Measurements from ENCODE around the gene LUZP4. TPM values are rescaled to one million over a fixed set of nuclear protein-coding genes. Genes with fewer than 3 reads are reported as not detected.

LUZP4 gene
- total and polyA plus RNA-seq, 8 donors, result not detected

DNA sequence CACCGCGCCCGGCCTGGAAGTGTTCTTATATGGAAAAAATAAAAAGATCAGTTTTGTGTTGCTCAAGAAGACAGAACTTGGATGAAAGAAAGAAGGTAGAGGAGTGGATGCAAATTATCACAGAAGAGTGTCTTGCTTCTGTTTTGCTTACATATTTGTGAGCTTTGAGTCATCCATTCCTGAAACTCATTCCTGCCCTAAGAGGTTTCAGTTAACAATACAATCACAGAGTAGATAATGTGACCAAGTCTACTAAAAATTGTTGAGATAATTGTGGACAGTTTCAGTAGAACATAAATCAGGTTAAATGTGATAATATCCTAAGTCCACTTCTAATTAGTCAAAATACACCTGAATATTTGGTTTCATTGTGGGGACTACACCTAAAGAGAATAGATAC is 29.2 kb upstream of the LUZP4 start:
- Histone ChIP-seq H3K4me3 (no peak overlapping the region), H3K27ac (no peak overlapping the region), H3K36me3 (no peaks in the 10 kb centered on the region), H3K9me3 (no peaks in the 10 kb centered on the region), H3K4me1 (no peaks in the 10 kb centered on the region), H3K27me3 (peaks cover 0 to 25% (median 1%) of the 10 kb centered on the region in 4 donors)
- intact Hi-C loops (cut with DNase I), result no loop called here
- WGBS, 2 donors, result 95 to 98% methylated on average over 3 of the region's 3 CpGs
- no peak for ATAC-seq
- no peak for DNase-seq
- no peak for FAIRE-seq
- TF ChIP-seq, protein P1, sequence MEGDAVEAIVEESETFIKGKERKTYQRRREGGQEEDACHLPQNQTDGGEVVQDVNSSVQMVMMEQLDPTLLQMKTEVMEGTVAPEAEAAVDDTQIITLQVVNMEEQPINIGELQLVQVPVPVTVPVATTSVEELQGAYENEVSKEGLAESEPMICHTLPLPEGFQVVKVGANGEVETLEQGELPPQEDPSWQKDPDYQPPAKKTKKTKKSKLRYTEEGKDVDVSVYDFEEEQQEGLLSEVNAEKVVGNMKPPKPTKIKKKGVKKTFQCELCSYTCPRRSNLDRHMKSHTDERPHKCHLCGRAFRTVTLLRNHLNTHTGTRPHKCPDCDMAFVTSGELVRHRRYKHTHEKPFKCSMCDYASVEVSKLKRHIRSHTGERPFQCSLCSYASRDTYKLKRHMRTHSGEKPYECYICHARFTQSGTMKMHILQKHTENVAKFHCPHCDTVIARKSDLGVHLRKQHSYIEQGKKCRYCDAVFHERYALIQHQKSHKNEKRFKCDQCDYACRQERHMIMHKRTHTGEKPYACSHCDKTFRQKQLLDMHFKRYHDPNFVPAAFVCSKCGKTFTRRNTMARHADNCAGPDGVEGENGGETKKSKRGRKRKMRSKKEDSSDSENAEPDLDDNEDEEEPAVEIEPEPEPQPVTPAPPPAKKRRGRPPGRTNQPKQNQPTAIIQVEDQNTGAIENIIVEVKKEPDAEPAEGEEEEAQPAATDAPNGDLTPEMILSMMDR (IDR thresholded peaks at IDR 0.05), result no peak

DNA sequence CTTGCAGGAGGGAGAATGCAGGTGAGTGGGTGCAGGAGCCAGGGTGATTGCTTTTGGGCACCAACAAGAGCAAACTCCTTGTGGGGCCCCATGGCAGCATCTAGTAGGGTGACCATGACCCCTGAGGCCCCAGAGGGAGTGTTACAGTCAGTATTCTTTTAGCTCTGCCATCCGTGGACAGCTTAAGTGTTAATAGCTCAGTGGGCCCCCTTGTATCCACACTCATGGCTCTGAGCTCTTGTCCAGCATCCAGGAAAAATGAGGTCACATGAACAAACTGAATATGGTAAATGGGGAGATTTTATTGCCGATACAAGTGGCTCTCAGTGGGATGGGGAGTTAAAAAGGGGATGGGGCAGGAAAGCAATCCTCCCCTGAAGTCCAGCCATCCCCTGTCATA is 28.4 kb upstream of the LUZP4 start:
- WGBS, 2 donors, result 46 to 50% methylated on average over 2 of the region's 2 CpGs
- TF ChIP-seq, protein P1 (IDR thresholded peaks at IDR 0.05), result no peak
- intact Hi-C loops (cut with DNase I), result no loop called here
- no peak overlapping the region for H3K4me3 ChIP-seq
- ATAC-seq (no peak), DNase-seq (no peak), FAIRE-seq (no peak)
- no peaks in the 10 kb centered on the region for H3K36me3 ChIP-seq
- no peak overlapping the region for H3K27ac ChIP-seq
- H3K4me1 ChIP-seq, result no peaks in the 10 kb centered on the region
- peaks cover 0 to 33% (median 1%) of the 10 kb centered on the region in 4 donors for H3K27me3 ChIP-seq
- H3K9me3 ChIP-seq, result no peaks in the 10 kb centered on the region

DNA sequence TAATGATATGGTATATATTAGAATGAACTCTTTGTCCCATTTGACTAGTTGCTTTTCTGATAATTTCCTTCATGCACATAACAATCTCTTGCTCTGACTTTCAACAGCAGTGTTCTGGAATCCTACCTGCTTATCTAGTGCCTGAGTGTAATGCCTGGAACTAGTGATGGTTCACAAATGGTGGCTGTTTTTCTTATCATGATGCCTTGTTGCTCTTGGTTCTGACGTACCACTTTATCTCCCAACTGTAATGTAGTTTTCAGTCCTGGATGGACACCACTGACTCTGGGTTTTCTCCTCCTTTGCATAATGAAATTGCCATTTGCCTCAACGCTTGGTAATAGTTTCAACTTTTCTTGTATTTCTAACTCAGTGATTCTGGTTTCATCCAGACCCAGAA is 25.5 kb upstream of the LUZP4 start:
- Histone ChIP-seq H3K27ac (no peak overlapping the region), H3K4me1 (no peaks in the 10 kb centered on the region), H3K27me3 (peaks cover 0 to 32% (median 0%) of the 10 kb centered on the region in 4 donors), H3K9me3 (no peaks in the 10 kb centered on the region), H3K36me3 (no peaks in the 10 kb centered on the region), H3K4me3 (no peak overlapping the region)
- no peak for DNase-seq
- no peak for FAIRE-seq
- 71 to 77% methylated on average over 2 of the region's 2 CpGs for WGBS, 2 donors
- no peak for ATAC-seq
- TF ChIP-seq, protein P1 (IDR thresholded peaks at IDR 0.05), result no peak
- intact Hi-C loops (cut with DNase I), result no loop called here

DNA sequence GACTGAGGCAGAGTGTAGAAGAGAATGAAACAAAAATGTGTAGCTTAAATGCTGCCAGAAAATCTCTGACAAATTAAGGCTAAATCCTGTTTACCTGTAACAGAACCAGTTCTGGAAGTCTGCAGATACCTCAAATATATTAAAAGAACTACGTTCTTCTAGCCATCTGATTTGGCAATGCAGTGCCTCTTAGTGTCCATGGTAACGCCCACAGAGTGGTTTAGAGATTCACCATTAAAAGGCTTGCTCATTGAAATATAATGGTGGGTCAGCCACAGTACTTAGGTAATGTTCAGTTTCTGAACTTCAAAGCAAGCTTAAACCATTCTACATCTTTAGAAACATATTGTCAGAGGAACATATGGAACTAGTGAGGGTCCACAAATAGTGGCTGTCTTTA is 23.2 kb upstream of the LUZP4 start:
- DNase-seq, result no peak
- Histone ChIP-seq H3K9me3 (no peaks in the 10 kb centered on the region), H3K4me1 (no peaks in the 10 kb centered on the region), H3K36me3 (no peaks in the 10 kb centered on the region), H3K27ac (no peak overlapping the region), H3K4me3 (no peak overlapping the region), H3K27me3 (peaks cover 0 to 29% (median 1%) of the 10 kb centered on the region in 4 donors)
- intact Hi-C loops (cut with DNase I), result no loop called here
- FAIRE-seq, result no peak
- TF ChIP-seq, protein P1 (IDR thresholded peaks at IDR 0.05), result no peak
- no peak for ATAC-seq
- 44 to 49% methylated on average over 2 of the region's 2 CpGs for WGBS, 2 donors

DNA sequence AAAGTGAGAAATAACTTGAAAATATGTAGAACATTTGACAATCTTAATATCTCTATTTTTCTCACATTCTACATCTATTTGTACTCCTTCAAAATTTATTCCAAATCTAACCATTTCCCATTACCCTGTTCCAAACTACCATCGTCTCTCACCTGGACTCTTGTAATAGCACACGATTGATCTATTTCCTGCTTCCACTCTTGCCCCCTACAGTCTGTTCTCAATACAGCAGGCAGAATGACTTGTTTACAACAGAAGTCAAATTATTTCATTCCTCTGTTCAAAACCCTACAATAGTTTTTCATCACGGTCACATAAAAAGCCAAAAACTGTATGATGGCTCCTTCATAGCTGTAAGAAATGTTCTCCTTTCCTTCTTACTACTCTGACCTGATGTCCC is 21.1 kb upstream of the LUZP4 start:
- H3K27ac ChIP-seq, result no peak overlapping the region
- no peak for FAIRE-seq
- no peaks in the 10 kb centered on the region for H3K4me1 ChIP-seq
- H3K9me3 ChIP-seq, result no peaks in the 10 kb centered on the region
- no peaks in the 10 kb centered on the region for H3K36me3 ChIP-seq
- TF ChIP-seq, protein P1 (IDR thresholded peaks at IDR 0.05), result peak in 1 of 4 donors; percentile 14
- no peak for ATAC-seq
- intact Hi-C loops (cut with DNase I), result no loop called here
- DNase-seq, result no peak
- WGBS, 2 donors, result 25 to 28% methylated on average over 3 of the region's 3 CpGs
- peaks cover 0 to 34% (median 1%) of the 10 kb centered on the region in 4 donors for H3K27me3 ChIP-seq
- H3K4me3 ChIP-seq, result no peak overlapping the region

All from pancreas (tissue), 10 donors.